MM.1S (cell line): ENCODE results near the gene PRODH2.

Experiments used
- CTCF ChIP-seq: fragments of 300-600 bp; sonication (generic); IDR thresholded peaks from 2 replicates; pipeline ENCODE4 v1.5.1; 2016; ENCODE audit warnings: antibody characterized with exemption, low read length, mixed read lengths
- EZH2 ChIP-seq: fragments of 300-600 bp; sonication (generic); optimal IDR thresholded peaks from 2 replicates; pipeline ENCODE3; 2017; ENCODE audit warnings: low read depth, mild to moderate bottlenecking, antibody characterized with exemption, low read length, mixed read lengths

GRCh38 chr19:35860818-35861639, 48.4 kb upstream of the PRODH2 start:
- TF ChIP-seq CTCF (no peak), EZH2 (no peak)
